HUDEP-2 (cell line): ENCODE results near the gene MAST2.
"Not testable (repeated sequence)": the region's sequence is repeated elsewhere in the genome, so short reads cannot be mapped to it uniquely, and the experiment has no call there.

Experiments used
- DNase-seq, 76 experiments: peaks; one replicate each; lab custom pipeline; 2025; ENCODE audit not compliant: unreplicated experiment in 76 of 76; lab: John Stamatoyannopoulos, UW

The MAST2 gene

DNA sequence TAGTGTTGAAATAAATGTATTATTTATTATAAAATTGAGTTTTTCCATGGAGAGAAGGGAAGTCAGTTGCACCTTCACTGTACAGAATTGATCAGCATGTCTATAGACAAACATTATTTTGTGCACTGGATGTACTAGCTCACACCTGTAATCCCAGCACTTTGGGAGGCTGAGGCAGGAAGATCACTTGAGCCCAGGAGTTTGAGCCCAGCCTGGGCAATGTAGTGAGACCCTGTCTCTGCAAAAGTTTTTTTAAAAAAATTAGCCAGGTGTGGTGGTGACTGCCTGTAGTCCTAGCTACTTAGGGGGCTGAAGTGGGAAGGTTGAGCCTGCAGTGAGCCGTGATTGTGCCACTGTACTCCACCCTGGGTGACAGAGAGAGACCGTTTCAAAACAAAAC lies 87.7 kb downstream of the MAST2 start:
- no peak for DNase-seq

DNA sequence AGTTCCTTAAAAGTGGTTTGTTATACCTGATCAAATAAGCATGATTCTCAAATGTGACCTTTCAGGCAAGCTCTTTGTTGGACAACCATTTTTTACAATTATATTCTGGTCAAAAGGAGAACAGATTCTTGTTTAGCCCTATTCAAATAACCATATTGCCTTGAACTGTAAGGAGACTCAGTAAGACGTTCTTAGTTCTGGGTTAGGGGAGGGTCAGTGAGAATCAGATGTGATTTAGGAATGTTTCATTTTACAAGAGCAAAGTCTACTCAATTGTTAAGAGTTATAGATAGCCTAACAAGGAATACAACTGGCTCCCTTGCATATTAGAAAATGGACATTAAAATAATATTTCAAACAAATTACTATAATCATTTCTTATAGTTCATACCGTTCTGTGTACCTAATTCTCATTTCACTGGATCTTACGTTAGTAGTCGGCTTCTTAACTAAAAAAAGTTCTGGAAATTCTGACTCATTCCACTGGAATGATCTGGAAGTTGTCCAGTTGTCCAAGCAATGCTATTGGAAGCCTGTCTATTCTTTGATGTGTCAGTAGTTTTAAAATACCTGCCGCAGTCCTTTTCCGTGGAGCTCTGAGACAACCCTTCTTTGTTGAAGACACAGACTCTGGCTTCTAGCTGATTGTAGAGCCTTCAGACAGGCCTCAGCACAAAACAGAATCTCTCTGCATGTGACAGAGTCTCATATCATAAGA lies 88.8 kb downstream of the MAST2 start:
- no peak for DNase-seq

DNA sequence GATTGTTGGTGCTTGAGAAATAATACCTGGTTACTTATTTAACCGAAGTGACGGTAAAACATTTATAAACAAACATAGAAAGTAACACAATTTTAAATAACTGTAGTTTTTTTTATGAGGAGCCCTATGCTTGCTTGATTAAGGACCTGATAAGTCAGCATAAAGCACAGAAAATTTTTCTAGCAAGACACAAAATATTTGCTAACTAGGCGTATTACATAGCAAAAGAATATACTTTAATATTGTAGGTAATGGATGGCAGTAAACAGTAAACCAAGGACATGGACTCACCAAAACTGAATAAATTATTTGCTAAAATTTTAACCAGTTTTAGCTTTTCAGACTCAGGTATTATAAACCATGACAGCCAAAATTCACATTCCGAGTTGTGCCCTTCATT lies 90.9 kb downstream of the MAST2 start:
- DNase-seq, result no peak

DNA sequence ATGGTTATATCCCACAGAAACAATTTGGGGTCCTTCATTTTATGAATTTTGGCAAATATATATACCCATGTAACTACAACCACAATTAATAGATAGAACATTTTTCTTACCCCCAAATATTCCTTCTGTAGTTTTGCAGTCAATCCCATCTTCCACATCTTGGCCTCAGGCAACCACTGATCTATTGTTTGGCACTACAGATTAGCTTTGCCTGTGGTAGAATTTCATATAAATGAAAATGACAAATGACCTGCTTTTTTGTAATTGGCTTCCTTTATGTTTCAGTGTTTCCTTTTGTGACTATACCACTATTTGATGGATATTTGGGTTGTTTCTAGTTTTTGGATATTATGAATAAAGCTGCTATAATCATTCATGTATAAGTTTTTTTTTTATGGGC lies 91.5 kb downstream of the MAST2 start:
- DNase-seq, result no peak

DNA sequence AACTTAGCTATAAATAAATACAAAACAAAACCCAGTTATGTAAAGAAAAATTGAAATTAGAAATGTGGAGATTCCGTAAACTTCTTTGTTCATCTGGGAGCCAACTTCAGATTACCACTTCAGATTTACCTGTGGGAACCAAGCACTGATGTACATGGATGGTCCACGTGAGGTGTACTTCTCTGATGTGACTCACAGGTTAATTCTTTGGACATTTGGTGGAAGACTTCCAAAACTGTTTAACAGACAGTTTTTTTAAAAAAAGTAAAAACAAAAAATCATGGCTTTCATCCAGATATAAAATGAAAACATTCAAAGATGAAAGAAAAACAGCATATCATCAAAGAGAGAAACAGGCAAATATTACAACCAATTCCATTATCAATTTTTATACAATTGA lies 92.0 kb downstream of the MAST2 start:
- no peak for DNase-seq

DNA sequence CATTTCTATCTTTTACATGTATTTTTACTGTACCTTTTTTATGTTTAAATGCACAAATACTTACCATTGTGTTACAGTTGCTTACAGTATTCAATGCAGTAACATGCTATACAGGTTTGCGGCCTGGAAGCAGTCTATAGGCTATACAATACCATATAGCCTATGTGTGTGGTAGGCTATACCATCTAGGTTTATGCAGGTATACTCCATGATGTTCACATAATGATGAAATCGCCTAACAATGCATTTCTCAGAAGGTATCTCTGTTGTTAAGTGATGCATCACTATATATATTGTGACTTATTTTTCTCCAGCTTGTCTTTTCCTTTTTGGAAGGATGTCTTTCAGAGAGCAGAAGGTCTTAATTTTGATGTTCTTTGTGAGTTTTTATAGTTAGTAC lies 103.5 kb downstream of the MAST2 start:
- DNase-seq, result no peak

DNA sequence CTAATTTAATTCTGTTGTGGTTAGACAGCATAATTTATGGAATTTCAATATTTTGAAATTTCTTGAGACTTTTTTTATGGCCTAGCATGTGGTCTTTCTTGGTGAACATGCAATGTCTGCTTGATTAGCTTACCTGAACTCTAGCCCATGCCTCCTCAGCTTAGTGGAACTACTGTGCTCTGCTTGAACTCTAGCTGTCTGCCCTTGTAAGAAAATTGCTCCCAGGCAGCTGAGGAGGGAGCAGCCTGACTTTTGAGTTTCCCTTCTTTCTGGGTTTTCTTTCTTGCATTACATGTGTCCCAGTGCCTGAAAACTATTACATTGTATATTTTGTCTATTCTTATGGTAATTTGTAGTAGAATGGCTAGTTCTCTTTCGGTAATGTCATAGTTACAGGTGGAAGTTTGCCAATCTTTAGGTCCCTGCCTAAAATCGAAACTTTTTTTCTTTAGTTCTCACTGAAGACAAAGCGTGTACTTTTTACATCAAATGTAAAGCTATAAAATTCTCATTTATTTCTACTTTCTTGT lies 105.3 kb downstream of the MAST2 start:
- no peak for DNase-seq

DNA sequence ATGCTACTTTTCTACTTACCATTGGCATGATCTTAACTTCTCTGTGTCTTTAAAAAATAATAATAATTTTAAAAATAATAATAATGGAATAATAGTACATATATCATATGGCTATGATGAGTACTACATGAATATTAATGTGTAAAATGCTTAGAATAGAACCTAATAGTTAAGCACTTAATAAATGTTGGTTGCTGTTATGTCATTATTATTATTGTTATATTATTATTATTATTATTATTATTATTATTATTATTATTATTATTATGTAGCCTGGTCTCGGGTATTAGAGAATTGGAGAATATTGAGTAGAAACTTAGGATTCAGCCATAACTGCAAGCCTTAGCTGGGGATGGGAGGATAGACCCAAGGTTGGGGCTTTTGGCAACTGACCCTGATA lies 108.2 kb downstream of the MAST2 start:
- no peak for DNase-seq

DNA sequence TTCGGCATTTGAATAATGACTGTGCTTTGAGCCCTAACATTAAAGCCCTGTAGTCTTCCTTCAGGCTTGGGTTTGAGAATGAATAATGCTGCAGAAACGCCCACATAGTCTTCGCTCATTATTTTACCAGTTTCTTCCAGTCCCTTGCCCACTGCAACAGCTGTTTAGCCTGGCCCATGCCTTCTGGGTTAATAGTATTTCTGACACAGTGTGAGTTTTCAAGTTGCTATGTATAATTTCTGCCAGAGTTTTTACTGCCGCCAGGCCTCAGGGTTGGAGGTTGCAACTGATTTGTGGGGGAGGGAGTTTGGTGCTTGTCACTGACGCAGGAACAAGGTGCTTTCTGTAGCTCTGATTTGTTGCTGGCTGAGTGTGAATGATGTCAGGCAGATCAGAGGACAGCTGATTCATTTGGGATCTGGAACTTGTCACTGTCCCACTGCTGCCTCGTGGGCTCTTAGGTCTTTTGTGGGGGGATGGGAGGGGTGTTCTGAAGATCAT lies 109.8 kb downstream of the MAST2 start:
- DNase-seq, result no peak

DNA sequence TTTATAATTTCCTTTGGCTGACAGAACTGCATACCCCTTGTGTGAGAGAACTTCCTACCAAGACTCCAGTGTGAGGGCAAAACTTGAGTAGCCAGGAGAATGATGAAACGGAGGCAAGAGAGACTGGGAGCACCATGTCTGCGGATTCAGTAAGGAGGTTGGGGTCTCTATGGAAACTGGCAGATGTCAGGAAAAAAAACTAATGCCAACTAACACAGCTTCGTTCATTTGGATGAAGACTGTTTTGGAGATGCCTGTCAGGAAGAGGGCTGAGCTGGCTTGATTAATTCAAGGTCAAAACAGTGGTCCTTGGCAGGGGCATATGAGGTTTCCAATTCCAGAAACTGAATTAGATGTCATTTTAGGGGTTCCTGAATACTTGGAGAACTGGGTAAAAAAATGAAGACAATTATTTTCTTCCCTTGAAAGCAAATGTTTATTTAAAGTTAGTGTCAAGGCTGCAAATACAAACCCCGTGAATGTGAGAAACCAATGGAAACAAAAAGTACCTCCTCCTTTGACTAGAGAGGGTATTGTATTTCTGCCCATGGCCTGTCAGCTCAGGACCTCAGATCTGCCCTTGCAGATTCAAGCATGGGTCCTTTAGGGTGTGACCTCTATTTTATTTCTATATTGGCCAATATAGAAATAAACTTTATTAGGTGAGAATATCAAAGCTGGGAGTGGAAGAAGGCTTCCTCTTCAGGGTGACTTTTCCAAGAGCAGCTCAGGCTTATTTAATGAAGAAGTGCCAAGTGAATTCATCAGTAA lies 110.5 kb downstream of the MAST2 start:
- no peak for DNase-seq

DNA sequence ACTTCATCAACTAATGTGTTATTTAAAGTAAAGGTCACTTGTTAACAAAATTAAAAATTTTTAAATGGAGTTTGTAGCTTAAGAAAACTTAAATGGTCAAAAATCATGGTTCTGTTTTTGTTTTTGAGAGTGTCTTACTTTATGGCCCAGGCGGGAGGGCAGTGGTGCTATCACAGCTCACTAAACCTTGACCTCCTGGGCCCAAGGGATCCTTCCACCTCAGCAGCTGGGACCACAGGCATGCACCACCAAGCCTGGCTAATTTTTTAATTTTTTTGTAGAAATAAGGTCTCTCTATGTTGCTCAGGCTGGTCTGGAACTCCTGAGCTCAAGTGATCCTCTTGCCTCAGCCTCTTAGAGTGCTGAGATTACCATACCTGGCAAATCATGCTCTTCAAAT lies 111.4 kb downstream of the MAST2 start:
- DNase-seq, result no peak

DNA sequence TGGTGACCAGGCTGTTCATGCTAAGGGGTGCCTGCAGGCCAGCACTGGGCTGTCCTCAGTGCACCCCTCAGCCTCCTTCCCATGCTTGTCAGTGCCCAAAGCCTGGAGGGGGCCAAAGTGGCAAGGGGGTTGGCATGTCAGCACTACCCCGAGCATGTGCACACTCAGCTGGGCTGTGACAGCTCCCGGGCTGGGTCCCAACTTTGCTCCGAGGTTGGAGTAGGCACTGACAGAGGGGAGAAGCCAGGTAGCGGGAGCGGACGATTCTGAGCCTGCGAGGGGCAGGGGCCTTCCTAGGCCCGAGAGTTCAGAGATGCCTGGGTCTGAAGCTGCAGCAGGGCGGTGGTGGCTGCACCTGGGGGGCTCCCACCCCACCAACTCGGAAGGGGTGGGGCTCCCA lies 119.0 kb downstream of the MAST2 start:
- DNase-seq, result no peak

DNA sequence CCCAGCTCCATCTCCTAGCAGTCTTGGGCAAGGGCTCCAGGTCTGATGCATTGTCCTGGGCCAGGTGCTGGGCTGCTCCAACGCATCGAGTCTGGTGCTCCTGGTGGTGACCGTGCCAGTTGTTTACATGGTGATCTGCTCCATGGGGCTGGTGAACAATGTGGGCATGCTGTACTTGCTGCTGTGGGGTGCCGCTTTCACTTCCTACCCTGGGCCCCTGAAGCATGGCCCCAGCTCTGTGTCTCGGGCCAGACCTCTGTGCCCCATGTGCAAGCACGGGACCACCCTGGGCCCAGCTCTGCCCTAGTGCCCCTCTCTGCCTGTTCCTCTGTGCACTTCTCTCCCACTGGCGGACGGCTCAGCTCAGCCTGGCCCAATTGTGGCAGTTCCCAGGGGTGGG lies 119.4 kb downstream of the MAST2 start:
- DNase-seq, result no peak

DNA sequence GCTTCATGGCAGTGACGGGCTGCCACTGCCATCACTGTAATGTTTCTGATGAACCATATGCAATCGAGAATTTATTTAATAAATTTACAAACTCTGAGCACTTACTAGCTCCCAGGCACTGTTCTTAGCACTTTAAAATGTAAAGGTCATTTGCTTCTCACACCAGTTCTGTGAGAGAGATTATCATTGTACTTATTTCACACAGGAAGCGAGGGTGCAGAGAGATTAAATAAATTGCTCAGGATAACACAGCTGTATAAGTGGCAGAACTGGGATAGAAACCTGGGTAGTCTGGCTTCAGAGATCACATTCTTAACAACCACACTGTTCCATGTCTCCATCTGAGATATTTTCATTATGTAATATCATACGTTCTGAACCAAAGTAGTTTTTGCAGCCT lies 119.9 kb downstream of the MAST2 start:
- no peak for DNase-seq

DNA sequence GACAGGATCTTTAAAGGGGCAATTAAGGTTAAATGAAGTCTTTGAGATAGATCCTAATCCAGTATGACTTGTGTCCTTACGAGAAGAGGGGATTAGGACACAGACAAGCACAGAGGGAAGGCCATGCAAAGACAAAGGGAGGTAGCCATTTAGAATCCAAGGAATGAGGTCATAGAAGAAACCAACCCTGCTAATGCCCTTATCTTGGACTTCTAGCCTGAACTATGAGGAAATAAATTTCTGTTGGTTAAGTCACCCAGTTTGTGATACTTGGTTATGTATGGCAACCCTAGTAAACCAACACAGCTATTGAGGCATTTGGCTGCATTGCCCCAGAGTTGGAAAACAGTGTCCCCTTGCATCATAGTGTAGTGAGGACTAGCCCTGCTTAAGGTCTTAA lies 121.3 kb downstream of the MAST2 start:
- DNase-seq, result no peak

DNA sequence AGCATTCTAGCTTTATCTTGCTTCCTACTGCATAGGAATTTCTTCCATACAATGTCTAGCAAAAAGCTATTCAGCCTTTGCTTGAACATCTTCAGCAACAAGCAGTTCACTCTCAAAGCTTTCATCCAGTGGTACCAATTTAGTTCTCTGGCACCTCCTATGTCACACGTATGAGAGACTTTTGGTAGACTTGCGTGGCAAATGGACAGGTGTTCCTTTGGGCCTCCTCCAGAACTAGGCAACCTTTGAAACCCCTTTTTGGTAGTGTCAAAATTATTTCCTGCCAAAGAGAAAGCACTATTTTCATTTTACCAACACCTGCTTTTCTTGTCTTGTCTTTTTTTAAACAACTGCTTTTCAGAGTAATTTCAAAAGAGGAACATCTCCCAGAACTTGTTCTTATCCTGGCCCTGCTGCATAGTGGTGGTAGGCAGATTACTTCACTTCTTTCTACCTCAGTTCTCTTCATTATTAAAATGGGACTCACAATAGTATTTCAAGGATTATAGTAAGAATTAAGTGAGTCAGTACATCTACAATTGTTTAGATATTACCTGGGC lies 122.4 kb downstream of the MAST2 start:
- no peak for DNase-seq

DNA sequence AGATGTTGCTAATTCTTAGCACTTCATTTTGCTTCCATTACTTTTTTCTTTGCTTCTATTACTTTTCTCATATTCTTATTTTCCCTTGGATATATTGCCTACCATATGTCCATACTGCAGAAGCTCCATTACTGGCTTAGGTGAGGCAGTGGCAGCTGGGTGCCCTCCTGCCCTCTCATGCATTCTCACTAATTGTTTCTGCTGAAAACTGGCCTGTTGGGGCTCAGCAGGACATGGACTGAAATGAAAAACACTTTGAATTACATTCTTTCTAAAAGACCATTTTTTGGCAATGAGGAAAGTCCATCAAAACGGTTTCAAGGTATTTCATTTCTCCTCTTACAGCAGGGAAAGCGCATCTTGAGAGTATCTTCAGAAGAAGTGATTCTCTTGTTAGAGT lies 122.9 kb downstream of the MAST2 start:
- no peak for DNase-seq

DNA sequence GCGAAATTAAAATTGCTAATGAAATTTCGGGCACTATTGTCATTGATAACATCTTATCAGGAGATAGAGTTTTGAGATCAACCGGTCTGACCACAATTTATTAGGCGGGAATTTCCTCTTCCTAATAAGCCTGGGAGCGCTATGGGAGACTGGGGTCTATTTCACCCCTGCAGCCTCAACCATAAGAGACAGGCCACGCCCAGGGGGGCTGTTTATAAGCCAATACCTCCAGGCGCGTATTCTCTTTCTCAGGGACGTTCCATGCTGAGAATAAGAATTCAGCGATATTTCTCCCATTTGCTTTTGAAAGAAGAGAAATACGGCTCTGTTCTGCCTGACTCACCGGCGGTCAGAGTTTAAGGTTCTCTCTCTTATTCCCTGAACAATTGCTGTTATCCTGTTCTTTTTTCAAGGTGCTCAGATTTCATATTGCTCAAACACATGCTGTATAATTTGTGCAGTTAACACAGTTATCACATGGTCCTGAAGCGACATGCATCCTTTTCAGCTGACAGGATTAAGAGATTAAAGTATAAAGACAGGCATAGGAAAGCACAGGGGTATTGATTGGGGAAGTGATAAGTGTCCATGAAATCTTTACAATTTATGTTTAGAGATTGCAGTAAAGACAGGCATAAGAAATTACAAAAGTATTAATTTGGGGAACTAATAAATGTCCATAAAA lies 124.0 kb downstream of the MAST2 start:
- not testable (repeated sequence) for DNase-seq

DNA sequence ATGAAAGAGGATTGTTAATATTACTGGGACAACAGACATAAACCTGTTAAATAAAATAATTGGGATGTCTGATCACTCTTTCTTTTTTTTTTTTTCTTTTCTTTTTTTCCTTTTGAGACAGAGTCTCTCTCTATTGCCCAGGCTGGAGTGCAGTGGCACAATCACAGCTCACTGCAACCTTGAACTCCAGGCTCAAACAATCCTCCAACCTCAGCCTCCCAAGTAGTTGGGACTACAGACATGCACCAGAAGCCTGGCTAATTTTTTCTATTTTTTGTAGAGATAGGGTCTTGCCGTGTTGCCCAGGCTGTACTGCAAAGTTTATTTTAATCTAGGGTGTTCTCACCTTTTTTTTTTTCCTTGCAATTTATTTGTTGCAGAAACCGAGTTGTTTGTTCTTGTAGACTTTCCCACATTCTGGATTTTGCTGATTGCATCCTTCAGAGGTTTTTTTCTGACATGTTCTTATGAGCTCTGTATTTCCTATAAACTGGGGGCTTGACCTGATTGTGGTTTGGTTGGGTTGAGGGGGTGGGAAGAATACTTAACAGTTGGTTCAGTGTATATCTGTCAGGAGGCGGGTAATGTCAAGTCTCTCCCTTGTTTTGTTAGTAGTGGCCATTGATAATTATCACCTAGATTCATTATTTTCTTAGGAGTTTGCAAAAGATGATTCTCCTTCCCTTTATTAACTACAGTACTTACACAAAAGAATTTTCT lies 125.2 kb downstream of the MAST2 start:
- peak in 1 of 76 experiments; percentile 9 for DNase-seq

DNA sequence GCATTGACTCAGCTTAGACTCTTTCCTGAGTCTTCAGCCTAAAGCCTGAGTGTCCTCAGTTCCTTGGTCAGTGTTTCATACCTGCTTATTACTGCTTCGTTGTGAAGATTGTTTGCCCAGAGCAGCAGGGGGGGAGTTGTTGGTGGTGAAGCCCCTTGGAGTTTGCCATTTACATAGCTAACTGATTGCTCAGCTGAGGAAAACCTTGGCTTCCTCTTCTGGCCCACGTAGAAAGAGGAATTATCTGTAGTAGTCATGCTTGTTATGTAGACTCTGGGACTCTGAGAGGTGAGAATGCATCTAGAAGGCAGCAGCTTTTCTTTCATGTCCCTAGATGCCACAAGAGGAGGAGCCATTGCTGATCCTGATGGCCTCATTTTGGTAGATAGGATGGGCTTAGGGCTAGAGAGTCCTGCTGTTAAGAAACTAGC lies 125.9 kb downstream of the MAST2 start:
- peak in 14 of 76 experiments; percentile 3 to 31 (median 12) for DNase-seq
